Spleen (tissue), 7 donors: ENCODE measurements around the gene HAUS3.

Source experiments
- CTCF ChIP-seq, 11 experiments: fragments of 200-600 bp in 7 of 11; fragments of 450-650 bp in 4 of 11; sonication (generic) in 4 of 11; IDR thresholded peaks in 8 of 11; conservative IDR thresholded peaks in 3 of 11; 1 replicate in 7 of 11; 2 replicates in 4 of 11; pipeline versions ENCODE4 v1.4.0 to v1.8.0; 2016 to 2021; ENCODE audit warnings: antibody characterized with exemption in 11 of 11, inconsistent platforms in 4 of 11, mild to moderate bottlenecking in 1 of 11
- POLR2A ChIP-seq, 3 donors: fragments of 450-650 bp; IDR thresholded peaks; one replicate each; pipeline ENCODE4 v1.5.1; 2017; ENCODE audit warnings: antibody characterized with exemption in 3 of 3, mild to moderate bottlenecking in 1 of 3
- POLR2AphosphoS5 ChIP-seq, 3 donors: sonication (generic); formaldehyde crosslinking; IDR thresholded peaks; one replicate each; pipeline ENCODE4 v1.5.1; 2017; ENCODE audit warnings: antibody characterized with exemption in 3 of 3
- donor health status: DM: no; HTN: no; CAD: no; lungs with moderate emphysema.
- donor health status: DM: no; HTN: no; CAD: no.
- donor health status: DM: no; HTN: no; CAD: no.

DNA sequence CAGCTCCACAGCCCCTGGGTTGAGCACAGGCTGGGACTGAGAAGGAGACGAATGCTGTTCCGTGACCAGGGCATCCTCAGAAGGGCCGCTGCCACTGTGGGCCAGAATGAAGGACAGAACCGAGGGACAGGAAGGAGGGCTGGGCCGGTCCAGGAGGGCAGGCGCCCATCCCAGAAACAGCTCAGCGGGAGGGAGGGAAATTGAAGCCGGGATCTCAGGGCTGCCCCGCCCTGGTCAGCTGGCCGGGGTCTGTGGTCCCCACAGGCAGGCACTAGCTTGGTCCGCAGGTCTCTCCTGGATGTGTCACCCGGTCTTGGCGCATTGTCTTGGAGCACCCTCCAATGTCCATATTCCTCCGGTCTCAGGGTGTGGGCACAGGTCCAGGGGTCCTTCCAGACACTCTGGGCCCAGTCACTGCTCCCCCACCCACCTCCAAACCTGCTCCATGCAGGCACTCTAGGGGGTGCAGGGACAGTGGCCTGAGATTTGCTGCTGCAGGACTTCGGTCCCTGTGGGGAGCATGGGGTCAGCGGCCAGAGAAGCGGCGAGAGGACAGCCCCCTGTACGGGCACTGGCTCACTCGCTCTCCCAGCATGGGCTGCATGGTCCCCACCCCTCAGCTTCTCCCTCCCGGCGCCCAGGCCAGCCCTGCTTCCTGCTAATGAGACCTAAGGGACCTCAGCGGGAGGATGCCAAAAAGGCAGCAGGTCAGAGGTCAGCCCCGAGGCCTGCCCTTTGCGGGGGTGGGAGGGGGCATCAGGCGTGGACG lies 43.9 kb upstream of the HAUS3 start:
- TF ChIP-seq CTCF (IDR thresholded peaks at IDR 0.05 in 8 of 11, conservative IDR thresholded peaks at IDR 0.05 in 3 of 11) (no peak), POLR2A (IDR thresholded peaks at IDR 0.05) (no peak), POLR2AphosphoS5 (IDR thresholded peaks at IDR 0.05) (no peak)
